ENCODE data around the gene RTTN. TPM values are rescaled to one million over a fixed set of nuclear protein-coding genes. Genes with fewer than 3 reads are reported as not detected.

RTTN gene
- total RNA-seq, 1 experiment from 2014 or later = 18.2 TPM

- no peak for DNase-seq (ENCODE audit: low read depth)
Observed at GRCh38 chr18:69978732-69979715, 226.5 kb downstream of the RTTN start.

DNA sequence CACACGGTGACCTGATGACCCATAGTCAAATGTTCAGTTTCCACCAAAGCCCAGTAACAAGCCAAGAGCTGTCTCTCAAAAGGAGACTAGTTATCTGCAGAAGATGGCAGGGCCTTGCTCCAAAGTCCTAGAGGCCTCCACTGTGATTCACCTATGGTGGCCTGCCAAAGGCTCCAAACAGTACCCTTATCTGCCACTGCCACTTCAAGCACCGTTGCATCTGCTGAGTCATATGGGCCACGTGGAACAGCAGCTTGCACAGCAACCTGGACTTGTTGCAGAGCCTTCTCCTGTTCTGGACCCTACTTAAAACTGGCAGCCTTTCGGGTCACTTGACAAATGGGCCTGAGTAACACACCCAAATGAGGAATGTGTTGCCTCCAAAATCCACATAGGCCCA, 230.2 kb downstream of the RTTN start:
- DNase-seq (ENCODE audit: low read depth) = peak; percentile 39

GRCh38 chr18:69974365-69974764, 231.1 kb downstream of the RTTN start:
- peak; percentile 64 for DNase-seq (ENCODE audit: low read depth)

GRCh38 chr18:69969491-69969890, 236.0 kb downstream of the RTTN start:
- no peak for DNase-seq (ENCODE audit: low read depth)

GRCh38 chr18:69968039-69968438, 237.4 kb downstream of the RTTN start:
- DNase-seq (ENCODE audit: low read depth) = no peak

- DNase-seq (ENCODE audit: low read depth) = no peak
Observed at GRCh38 chr18:69963196-69963595, 242.3 kb downstream of the RTTN start.

DNA sequence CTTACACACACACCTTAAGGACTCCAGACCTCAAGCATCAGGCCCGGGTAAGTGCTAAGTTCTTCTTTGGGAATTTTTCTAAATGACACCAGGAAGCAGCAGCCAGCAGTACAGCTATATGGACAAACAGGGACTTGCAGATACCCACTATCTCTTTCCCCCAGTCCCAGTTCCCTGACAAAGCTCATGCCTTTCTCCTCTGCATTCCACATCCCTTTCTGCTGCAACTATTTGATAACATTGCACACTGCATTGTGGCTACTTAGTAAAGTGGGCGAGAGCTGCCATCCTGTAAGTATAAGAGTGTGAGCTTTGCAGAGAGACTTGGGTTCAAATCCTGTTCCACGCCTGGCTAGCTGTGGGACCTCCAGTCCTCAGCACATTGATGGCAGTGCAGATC, 243.8 kb downstream of the RTTN start:
- no peak for DNase-seq (ENCODE audit: low read depth)

DNA sequence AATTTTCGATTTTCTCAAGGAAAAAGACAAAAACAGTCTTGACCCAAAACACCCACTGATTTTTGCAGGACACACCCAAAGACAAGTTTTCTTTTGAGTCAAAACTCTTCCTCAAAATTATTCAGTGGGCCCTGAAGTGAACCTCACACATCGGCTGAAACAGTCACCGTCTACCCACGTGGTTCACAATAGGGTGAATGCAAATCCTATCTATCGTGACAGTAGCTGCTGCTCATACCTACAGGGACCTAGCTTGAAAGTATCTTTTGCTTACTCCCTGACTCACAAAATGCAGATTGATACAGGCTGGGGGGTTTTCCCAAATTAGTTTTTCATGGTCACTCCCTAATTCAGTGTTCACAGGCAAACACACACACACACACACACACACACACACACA, 247.1 kb downstream of the RTTN start:
- no peak for DNase-seq (ENCODE audit: low read depth)

- DNase-seq (ENCODE audit: low read depth) = no peak
Observed at GRCh38 chr18:69957747-69958146, 247.7 kb downstream of the RTTN start.

DNA sequence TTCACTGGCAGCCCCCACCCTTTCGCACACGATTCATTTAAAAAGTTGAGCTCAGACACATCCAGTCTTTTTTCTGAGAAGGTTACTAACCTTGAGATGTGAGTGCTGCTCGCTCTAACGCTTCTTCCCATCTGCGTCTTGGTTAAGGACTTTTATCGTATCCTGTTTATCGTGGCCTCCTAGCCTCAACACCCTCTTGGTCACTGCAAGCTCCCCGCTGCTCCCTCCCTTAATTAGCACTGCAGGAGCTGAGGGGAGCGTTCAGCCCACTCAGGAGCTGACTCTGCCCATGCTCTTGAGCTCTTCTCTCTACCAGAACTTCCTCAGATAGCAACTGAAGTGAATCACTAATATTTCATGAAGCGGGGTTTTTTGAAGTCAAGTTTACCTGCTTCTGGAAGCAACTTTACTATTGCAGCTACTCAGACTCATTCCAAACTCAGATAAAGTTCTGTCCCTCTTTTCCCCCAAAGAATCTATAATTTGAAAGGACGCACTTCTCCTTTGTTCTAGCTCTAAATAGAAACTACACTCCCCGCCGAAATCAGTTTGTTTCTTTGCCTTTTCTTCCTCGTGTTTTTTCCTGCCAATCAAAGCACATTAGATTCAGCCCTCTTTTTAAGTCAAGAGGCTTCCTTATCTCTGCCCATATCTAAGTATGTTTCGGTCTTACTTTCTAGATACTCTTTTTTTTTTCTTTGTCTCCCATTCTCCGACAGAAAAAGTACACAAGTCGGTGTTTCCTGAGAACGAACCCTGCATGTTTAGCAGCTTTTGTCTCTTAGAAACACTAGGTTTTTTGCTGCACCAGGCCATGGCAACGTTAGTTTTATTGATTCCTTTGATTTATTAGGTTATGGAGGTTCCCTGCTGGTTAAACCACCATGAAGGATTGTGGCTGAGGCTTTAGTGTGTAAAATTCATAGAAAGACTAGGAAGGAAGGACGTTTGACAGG, 248.5 kb downstream of the RTTN start:
- DNase-seq (ENCODE audit: low read depth) = no peak

- peak; percentile 24 for DNase-seq (ENCODE audit: low read depth)
Observed at GRCh38 chr18:69956057-69956456, 249.4 kb downstream of the RTTN start.

DNA sequence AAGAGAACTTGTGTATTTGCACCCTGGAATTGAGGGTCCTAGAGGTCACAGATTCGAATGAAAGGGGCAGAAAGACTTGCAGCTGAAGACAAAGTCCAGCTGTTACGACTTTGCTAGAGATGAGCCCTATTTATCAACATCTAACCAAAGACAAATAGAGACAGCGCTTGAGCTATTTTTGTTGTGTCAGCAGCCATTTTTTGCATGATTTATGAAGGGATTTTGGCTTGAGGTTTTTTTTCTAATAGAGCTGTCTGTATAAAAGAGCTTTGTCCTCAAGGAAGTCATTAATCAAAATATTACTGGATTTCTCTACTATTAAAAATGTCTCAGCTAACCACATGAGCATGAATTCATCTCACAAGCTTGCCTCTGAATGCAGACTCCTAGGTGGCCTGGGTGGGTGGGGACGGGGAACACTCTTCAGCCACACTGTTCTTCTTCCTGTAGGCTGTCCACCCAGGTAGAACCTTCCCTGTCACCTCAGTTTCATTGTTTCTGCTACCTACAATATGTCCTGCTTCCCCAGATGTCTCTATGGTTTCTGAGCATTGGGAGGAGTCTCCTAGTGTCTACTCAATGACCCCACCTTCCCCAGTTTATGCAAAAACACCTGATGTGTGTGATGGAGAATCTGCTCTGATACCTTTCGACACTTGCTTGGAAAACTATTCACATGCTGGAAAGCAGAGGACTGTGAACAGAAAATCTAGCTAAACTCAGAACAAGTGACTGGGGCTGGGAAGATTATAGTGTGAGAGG, 250.6 kb downstream of the RTTN start:
- peak; percentile 10 for DNase-seq (ENCODE audit: low read depth)

- no peak for DNase-seq (ENCODE audit: low read depth)
Observed at GRCh38 chr18:69953191-69953590, 252.3 kb downstream of the RTTN start.

Other genes starting within 250 kb of the RTTN start
- gene SOCS6, start 83.4 kb upstream of the RTTN start, total RNA-seq (2014; rRNA removed; shearing (Covaris generic)) = 20.4 and 28.8 TPM in 2 replicates

Measured in M059J (cell line).